Measurements from ENCODE around the gene SLC22A8.

The SLC22A8 gene

DNA sequence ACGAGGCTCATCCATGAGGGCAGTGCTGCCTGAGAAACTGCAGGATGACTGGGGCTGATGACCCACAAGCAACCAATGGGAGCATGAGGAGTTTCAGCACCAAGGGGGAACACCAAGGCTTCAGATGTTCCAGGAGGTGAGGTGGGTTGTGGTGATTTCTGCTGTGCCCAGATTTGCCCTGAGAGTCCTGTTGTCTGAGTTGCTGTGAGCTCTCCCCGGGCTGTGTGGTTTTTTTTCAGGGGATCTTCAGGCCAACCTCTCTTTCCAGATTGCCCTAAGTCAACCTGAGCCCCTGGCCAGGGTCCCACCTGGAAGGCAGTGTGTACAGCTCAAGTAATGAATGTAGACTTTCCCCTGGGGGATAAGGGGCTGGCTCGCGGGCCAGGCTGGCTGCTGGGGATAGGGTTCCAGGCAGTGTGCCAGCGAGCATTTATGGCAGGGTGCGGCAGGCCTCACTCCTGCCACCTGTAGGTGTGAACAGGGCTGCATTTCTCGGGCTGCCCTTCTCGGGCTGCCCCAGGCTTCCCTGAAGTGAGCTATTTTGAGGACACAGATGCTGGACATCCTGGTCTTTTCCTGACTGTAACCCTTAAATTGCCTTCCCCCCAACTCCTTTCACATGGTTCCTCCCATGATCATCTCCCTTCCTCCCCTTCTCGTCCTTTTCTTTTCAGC is 40.7 kb downstream of the SLC22A8 start:
- no peak overlapping the region for H3K27ac ChIP-seq
- TF ChIP-seq ZFX (IDR thresholded peaks at IDR 0.05; ENCODE audit: borderline replicate concordance): no peak
- TF ChIP-seq, protein P1, sequence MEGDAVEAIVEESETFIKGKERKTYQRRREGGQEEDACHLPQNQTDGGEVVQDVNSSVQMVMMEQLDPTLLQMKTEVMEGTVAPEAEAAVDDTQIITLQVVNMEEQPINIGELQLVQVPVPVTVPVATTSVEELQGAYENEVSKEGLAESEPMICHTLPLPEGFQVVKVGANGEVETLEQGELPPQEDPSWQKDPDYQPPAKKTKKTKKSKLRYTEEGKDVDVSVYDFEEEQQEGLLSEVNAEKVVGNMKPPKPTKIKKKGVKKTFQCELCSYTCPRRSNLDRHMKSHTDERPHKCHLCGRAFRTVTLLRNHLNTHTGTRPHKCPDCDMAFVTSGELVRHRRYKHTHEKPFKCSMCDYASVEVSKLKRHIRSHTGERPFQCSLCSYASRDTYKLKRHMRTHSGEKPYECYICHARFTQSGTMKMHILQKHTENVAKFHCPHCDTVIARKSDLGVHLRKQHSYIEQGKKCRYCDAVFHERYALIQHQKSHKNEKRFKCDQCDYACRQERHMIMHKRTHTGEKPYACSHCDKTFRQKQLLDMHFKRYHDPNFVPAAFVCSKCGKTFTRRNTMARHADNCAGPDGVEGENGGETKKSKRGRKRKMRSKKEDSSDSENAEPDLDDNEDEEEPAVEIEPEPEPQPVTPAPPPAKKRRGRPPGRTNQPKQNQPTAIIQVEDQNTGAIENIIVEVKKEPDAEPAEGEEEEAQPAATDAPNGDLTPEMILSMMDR (IDR thresholded peaks at IDR 0.05): peak; percentile 40

DNA sequence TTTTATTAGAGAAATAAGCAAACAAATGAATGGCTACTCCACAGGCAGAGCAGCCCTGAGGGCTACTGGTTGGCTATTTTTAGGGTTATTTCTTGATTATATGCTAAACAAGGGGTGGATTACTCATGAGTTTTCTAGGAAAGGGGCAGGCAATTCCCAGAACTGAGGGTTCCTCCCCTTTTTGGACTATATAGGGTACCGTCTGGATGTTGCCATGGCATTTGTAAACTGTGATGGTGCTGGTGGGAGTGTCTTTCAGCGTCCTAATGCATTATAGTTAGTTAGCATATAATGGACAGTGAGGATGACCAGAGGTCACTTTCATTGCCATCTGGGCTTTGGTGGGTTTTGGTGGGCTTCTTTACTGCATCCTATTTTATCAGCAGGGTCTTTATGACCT is 50.1 kb downstream of the SLC22A8 start:
- no peak overlapping the region for H3K27ac ChIP-seq
- TF ChIP-seq ZFX (IDR thresholded peaks at IDR 0.05; ENCODE audit: borderline replicate concordance): no peak
- TF ChIP-seq, protein P1 (IDR thresholded peaks at IDR 0.05): no peak

DNA sequence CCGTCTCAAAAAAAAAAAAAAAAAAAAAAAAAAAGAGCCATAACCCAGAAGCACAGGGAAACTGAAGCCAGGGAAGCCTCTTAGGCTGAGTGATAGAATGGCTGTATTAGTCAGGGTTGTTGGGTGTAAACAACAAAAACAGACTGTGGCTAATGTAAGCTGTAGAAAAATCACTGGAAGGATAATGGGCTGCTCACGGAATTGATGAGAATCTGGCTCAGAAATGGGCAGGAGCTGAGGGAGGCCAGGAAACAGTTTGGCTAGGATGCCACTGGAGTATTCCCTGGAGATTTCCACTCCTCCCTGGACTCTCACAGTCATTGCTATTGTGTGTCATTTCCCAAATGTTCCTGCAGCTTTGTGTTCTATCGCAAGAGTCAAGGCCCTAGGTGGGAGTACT is 53.2 kb downstream of the SLC22A8 start:
- TF ChIP-seq, protein P1 (IDR thresholded peaks at IDR 0.05): no peak
- TF ChIP-seq ZFX (IDR thresholded peaks at IDR 0.05; ENCODE audit: borderline replicate concordance): no peak
- H3K27ac ChIP-seq: no peak overlapping the region

DNA sequence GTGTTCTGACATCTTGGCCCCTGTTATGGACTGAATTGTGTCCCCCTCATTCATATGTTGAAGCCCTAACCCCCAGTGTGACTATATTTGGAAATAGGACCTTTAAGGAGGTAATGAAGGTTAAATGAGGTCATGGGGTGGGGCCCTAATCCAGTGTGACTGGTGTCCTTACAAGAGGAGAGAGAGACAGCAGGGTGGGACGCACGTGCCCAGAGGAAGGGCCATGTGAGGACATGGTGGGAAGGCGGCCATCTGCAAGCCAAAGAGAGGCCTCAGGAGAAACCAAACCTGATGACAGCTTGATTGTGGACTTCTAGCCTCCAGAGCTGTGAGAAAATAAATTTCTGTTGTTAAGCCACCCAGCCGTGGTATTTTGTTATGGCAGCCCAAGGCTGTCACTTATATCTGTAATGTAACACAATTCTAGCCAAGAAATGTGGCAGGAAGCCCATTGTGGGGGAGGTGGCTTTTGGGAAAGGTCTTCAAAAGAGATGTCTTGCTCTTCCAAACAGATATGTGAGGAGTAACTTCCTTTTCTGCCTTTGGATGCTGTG is 54.5 kb downstream of the SLC22A8 start:
- H3K27ac ChIP-seq: no peak overlapping the region
- TF ChIP-seq ZFX (IDR thresholded peaks at IDR 0.05; ENCODE audit: borderline replicate concordance): no peak
- TF ChIP-seq, protein P1 (IDR thresholded peaks at IDR 0.05): no peak

DNA sequence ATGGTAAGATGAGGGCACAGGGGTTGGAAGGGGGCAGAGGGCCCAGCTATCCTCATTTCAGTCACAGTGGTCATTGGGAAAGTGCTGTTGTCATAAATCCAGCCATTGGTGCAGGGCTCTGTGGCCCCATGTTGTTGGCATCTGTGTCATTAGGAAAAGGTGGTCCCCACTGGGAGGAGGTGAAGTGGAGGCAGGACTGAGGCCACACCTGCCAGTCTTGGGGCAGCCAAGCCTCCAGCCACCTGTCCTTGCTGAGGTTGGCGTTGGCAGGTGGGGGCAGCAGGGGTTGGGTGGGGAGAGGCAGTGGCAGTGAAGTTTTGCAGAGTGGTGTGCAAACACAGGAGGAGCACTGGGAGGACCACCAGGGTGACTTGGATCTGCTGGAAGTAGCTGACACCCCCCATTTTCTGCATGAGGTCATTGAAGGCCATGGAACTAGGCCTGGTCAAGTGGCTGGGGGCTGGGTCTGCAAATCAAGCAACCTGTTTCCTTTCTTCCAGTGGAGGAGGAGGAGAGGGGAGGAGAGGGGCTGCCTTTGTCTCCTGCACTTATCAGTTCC is 56.1 kb downstream of the SLC22A8 start:
- no peak overlapping the region for H3K27ac ChIP-seq
- TF ChIP-seq, protein P1 (IDR thresholded peaks at IDR 0.05): no peak
- no peak for TF ChIP-seq ZFX (IDR thresholded peaks at IDR 0.05; ENCODE audit: borderline replicate concordance)

DNA sequence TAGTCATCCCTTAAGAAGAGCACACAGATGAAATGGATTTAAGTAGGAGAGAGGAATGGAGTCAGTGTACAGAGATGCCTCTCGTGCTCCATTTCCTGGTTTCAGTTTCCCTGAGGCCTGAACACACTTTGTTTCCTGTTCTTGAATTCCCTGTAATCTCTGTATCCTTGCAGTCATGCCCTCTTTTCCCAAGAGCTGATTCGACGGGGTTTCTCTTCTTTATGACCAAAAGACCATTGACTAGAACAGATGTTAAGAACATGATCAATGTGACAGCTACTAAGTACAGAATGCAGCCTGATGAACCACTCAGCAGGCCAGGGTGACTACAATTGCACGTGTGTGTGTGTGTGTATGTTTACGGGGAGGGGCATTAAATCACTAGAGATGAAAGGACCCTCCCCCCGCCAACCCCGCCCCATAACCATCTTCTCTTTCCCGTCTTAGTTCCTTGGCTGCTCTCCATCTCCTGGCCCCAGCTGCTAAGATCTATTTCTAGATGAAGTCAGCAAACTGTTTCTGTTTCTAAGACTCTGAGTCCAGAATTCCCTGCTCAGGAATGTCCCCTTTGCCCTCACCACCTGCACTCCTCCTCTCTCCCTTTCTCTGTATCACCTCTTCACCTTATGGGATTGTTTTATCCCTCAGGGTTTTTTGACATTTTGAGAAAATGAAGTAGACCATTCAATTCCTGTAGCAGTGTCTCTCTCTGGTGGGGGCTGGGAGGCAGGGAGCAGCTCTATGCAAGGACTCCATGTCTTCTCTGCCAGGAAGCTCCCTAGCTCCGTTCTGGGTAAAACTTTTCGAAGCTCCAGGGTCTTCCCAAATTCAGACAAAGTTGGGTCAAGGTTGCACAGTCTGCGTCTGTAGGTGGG is 56.9 kb downstream of the SLC22A8 start:
- TF ChIP-seq, protein P1 (IDR thresholded peaks at IDR 0.05): no peak
- TF ChIP-seq ZFX (IDR thresholded peaks at IDR 0.05; ENCODE audit: borderline replicate concordance): no peak
- H3K27ac ChIP-seq: no peak overlapping the region
